AML-193 (cell line): ENCODE measurements around the gene CLUH.
"Not testable (repeated sequence)": the region's sequence is repeated elsewhere in the genome, so short reads cannot be mapped to it uniquely, and the experiment has no call there.

Source experiments
- DNase-seq, 2 experiments: peaks; one replicate each; lab custom pipeline; 2025; lab: John Stamatoyannopoulos, UW

The CLUH gene

GRCh38 chr17:2701996-2702741 lies 9.4 kb downstream of the CLUH start:
- no peak for DNase-seq

DNA sequence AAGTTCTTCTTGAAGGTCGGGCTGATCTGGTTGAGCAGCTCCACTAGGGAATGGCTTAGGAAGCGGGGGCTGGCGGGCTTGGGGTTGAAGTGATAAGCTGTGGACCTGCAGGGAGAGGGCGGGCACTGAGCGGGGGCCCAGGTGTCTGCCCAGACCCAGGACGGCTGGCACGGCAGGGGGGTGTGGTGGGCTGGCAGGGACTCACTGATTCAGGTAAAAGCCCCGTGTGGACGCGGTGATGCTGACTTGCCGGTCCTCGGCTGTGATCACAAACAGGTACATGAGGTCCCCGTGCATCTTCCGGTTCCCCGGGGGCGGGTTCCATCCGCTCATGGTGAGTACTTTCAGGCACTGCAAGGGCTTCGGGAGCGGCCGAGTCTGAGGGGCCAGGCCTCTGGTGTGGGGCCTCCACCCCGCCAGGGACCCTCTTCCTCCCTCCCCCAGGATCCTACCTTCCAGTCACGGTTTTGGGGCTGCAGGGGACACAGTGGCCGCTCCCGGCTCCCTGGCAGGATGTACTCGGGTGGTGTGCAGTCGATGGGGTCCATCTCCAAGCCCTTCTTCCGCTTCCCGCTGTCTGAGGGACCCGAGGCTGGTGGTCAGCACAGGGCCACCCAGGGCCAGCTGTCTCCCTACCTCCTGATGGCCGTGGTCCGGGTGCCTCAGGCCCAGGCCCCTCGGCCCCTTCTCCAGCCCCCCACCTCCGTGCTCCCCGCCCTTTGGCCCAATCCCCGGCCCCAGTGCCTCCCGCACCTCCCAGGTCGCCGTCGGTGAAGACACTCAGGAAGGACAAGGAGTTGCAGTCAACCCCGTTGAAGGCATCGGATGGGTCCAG lies 10.2 kb downstream of the CLUH start:
- no peak for DNase-seq

DNA sequence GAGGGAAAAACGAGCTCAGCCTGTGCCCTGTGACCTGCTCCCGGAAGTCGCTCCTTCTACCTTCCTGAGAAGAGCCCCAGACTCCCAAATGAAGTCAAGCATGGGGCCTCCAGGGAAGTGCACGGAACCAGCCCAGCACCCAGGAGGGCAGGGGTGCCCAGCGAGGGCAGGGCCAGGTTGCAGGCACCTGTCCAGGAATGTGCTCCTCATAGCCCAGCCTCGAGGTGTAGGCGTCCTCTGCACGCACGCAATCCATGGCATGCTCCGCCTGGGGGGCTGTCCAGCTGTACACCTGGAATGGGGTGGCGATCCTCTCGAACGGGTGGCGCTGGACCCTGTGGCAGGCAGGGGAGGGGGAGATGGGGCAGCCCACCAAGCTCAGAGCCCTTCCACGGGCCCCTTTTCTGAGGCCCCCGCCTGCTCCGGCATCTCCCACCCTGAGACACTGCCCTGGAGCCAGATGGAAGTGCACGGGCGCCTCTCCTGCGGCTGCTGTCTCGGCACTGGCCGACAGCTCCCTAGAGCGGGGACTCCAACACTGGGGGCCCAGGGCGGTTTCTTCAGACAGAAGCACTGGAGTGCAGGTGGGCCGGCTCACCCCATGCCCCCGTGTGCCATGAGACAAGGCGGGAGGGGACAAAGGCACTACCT lies 10.9 kb downstream of the CLUH start:
- DNase-seq, result peak; percentile 87 to 100

DNA sequence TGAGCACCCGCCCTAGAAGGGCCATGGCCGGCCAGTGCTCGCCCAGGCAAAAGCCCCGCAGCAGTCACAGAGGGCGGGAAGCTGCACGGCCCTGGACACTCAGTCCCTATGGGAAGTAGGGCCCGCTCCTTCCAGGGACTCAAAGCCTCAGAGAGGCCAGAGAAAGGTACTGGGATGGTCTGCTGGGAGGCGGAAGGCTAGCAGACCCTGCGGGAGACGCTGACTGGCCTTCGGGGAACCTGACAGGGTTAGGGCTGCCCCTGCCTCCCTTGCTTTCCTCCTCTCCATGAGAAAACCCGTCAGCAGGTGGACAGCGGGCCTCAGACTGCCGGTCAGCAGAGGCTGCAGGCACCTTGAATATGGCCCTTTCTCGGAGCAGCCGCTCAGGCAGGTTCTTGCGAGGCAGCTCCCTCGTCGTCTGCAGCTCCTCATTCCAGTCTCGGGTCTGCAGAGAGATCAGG lies 11.5 kb downstream of the CLUH start:
- no peak for DNase-seq

DNA sequence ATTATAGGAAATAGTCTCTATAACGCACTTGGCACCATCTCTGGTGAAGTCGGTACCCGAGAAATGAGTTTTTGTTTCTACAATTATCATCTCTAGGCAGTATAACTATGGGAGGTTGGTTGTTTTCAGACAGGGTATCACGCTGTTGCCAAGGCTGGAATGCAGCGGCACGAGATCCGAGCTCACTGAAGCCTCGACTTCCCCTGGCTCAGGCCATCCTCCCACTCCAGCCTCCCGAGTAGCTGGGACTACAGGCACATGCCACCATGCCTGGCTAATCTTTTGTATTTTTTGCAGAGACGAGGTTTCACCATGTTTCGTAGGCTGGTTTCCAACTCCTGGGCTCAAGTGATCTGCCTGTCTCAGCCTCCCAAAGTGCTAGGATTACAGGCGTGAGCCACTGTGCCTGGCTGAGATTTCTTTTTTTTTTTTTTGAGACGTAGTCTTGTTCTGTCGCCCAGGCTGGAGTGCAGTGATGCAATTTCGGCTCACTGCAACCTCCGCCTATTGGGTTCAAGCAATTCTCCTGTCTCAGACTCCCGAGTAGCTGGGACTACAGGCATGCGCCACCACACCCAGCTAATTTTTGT lies 12.3 kb downstream of the CLUH start:
- not testable (repeated sequence) for DNase-seq

DNA sequence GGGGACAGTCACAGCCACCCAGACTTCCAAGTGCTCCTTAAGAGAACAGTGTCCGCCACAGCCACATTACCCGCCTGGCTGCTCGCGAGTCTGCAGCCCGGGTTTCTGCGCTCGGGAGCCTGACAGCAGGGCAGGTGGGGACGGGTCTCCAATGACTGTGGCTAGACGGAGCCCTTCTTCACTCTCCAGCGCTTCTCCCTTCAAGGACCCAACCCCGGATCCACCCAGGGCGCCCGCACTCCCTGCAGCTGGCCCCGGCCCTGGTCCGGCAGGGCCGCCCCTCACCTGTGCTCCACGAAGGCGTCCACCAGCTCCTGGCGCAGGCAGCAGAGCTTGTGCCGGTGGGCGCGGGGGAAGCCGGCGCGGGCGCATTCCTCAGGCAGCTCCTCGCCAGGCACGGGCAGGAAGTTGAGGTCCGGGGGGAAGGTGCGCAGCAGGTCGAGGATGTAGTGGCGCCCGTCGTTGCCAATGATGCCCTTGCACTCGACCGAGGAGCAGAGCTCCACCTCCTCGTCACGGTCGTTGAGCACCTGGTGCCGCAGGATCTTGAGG lies 13.9 kb downstream of the CLUH start:
- DNase-seq, result no peak

- DNase-seq, result no peak
Measured at GRCh38 chr17:2695961-2696760, 15.4 kb downstream of the CLUH start.

GRCh38 chr17:2695243-2695960 lies 16.2 kb downstream of the CLUH start:
- no peak for DNase-seq

GRCh38 chr17:2694381-2695242 lies 17.0 kb downstream of the CLUH start:
- DNase-seq, result no peak

- DNase-seq, result no peak
Measured at GRCh38 chr17:2693561-2694380, 17.8 kb downstream of the CLUH start.

DNA sequence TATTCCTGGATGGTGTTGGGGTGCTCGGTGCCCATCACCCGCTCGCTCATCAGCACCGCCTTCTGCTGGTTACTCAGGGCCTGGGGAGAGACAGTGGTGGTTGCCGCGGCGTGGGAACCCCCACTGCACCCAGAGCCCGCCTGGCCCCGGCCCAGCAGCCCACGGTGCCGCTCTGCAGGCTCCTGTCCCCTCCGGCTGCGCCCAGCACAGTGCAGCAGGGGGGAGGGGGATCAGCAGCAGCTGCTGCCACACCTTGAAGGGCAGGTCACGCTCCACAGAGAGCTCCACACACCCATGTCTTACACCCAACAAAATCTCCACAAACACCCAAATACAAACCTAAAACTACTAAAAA lies 18.8 kb downstream of the CLUH start:
- no peak for DNase-seq

GRCh38 chr17:2691965-2692780 lies 19.4 kb downstream of the CLUH start:
- DNase-seq, result no peak

DNA sequence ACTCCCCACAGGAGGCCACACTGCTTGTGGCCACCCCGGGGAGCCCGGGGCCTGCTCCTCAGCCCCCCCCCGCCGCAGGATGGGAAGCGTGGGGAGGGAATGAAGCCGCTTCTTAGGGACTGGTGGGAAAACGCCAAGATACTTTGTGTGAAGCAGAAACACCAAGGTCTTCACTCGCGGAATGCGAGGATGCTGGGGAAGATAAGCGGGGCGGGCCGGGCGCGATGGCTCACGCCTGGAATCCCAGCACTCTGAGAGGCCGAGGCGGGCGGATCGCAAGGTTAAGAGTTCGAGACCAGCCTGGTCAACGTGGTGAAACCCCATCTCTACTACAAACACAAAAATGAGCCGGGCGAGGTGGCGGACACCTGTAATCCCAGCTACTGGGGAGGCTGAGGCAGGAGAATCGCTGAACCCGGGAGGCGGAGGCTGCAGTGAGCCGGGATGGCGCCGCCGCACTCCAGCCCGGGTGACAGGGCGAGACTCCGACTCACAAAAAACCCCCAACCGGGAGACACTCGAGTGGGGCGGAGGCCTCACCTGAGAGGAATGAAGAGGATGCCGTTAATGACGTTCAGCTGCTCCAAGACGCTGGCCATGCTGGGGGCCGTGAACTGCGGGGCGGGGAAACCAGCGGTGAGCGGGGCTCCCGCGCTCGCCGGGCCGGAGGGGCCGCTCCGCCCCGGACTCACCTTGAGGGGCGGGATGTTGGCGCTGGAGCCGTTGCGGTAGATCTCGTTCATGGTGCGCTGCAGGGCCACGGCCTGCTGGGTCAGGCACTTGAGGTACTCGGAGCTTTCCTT lies 20.3 kb downstream of the CLUH start:
- no peak for DNase-seq

DNA sequence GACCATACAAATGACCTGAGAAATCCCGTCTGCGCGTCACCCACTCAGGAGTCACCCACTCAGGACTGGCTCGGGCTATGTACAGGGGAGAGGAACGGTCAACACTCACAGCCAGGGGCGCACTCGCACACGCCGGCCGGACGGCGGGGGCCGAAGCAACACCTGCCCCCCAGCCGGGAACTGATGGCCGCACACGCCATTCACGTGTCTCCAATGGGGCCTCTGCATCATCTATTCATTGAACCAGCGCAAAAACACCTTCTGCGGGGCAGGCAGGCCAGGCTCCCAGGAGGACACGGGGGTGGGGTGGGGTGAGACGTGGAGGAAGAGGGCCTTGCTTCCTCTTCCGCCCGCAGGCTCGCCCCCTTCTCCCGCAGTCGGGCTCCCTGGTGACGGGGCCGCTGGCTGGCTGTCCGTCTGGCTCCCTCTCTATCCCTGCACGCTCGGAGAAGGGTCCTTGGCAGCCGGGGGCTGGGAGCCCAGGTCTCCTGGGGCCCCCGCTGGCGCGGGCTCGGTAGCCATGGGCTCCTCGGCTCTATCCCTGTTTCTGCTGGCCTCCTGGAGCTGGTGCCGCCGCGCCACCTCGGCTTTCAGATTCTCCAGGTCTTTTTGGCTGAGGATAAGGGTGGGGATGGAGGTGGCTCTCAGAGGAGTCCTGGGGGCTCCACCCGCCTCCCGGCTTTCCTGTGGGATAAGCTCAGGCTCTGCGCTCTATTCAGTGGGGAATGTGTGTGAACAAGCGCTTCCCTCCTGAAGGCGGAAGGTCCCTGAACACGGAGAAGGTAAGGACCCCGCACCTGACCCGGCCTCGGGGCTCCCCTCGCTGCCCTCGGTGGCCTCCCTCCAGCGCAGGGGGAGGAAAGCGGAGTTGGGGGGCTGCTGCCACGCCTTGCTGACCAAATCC lies 21.1 kb downstream of the CLUH start:
- no peak for DNase-seq

DNA sequence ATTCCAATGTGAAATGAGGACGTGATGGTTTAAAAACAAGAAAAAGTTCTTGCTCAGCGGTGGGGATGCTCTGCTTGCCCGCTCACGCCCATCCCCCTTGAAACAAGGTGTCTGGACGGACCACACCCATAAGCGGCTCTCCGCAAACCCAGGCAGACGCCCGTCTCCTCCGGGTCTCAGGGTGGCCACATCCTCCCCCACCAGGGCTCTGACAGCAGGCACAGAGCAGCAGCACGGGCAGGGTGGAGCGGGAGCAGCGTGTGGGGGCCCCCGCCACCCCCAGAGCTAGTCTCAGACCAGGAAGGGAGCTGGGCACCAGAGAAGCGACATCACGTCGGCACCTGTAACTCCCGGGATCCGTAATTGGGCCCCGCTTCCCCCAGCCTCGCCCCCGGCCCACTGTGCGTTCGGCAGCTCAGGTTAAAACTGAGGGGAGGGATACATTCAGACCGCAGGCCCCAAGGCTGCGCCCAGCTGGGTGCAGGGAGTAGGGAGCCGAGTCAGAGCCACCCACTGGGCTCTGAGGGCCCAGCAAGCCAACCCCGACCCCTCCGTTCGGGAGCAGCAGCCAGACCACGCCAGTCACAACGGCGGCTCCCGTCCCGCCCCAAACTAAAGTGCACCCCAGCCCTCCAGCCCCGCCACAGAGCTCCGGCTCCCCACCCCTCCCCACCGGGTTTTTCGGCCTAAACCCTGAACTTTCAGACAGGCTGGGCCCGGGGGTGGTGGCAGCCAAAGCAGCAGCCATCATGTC lies 22.0 kb downstream of the CLUH start:
- DNase-seq, result no peak
